GM12874 (cell line): ENCODE data around the gene LIMK2.

Experiments used
- CTCF ChIP-seq: IDR thresholded peaks from 2 replicates; pipeline ENCODE4 v1.5.1; 2011; ENCODE audit warnings: low read depth, mild to moderate bottlenecking, control low read depth, low read length, moderate library complexity; ENCODE audit not compliant: insufficient read depth

LIMK2 gene

GRCh38 chr22:31184015-31184414, 28.1 kb upstream of the LIMK2 start:
- TF ChIP-seq CTCF, result no peak

DNA sequence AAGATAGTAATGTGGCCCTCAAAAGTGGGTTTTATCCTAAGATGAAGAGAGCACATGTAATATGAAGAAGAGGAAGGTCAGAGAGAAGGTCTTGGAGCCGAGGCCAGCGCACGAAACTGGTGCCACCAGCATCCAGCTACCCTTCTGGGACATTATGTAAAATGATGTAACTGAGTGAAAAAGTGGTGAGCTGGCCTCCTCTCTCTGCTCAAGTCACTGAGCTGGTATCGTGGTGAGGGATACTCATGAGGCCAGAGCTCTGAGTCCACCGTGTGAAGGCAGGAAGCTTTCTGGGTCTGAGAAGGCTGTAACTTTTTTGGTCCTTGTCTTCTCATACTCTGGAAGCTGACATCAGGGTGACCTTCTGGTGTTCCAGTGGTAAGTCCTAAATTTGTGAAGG, 27.0 kb upstream of the LIMK2 start:
- TF ChIP-seq CTCF, result no peak

- no peak for TF ChIP-seq CTCF
These were observed 24.5 kb upstream of the LIMK2 start for GRCh38 chr22:31187627-31188026.

GRCh38 chr22:31192513-31192912, 19.6 kb upstream of the LIMK2 start:
- TF ChIP-seq CTCF, result no peak

DNA sequence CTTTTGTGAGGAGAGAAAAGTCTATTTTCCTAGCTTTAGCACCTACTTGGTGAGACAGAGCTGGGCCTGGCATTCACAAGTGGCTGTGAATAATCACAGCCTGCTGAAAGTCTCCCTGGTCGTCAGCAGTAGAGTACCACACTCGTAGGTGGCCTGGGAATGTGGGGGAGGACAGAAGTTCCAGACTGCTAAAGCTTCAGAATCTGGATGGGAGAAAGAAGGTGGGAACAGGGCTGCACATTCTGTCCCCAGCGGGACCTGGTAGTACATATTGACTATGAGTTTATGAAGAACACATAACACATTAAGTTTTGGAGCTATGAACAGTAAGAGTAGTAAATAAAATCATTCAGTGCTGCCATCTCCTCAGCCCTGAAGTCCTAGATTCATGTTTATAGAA, 19.0 kb upstream of the LIMK2 start:
- no peak for TF ChIP-seq CTCF

DNA sequence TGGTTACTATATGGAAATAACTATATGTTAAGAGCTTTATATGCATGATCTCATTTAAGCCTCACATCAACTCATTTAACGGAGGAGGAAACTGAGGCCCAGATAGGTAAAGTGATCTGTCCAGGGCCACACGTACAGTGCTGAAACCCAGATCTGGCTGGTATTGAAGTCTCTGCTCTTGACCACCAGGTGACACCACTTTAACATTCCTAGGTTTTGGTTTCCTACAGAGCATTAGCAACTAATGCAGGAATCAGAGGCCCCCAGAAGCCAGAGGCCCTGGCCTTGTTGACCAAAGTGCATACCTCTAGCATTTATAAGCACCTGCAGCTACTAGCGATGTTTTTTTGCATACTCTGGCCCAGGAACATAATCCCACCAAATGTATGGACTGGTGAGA, 12.9 kb upstream of the LIMK2 start:
- TF ChIP-seq CTCF, result no peak

DNA sequence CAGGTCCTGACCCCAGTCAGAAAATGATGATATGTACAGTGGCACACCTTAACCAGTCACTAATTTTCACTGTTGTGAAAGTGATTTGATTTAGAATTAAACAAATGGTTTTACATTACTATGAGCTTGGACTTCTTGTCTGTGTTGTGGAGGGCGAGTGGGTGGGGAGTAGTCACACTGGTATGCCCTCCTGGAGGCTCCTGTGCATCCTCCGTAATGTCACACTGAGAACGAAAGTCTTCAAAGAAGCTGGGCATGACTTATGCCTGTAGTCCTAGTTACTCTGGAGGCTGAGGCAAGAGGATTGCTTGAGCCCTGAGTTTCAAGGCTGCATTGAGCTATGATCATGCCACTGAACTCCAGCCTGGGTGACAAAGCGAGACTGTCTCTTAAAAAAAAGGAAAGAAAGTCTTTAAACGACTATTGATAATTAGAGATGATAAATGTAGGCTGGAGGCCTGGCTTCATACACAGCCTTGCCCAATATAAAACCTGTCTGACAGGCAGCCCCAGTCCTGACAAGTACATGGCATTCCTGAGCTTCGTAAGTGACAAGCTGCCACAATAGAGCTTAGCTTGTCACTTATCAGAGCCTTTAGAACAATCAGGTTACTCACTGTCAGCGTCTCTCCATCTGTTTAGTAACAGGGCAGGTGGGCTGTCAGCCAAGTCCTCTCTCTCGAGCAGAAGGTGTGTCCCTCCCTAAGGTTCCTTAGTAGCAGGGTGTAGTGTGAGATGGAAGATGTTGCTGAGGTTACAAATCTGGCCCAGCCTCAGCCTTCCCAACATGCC, 5.0 kb upstream of the LIMK2 start:
- no peak for TF ChIP-seq CTCF
